Left ventricle myocardium superior (tissue), 1 donor: ENCODE measurements around the gene LDLRAD4. TPM values are rescaled to one million over a fixed set of nuclear protein-coding genes. Genes with fewer than 3 reads are reported as not detected.
A peak's percentile ranks its signal among the peaks of the same experiment; 100 is the strongest.
"Not testable (repeated sequence)": the region's sequence is repeated elsewhere in the genome, so short reads cannot be mapped to it uniquely, and the experiment has no call there.

Source experiments
- ATAC-seq: fragments of 200-7000 bp; cut with Tn5 transposase; one replicate; pipeline ENCODE4 v1.9.1; 2020; ENCODE audit warnings: mild to moderate bottlenecking, moderate library complexity
- DNase-seq: peaks from one replicate; pipeline ENCODE4 v3.0.0-alpha.2; 2020
- intact Hi-C: fragments of 100-400 bp; cut with micrococcal nuclease; formaldehyde crosslinking; loops from one replicate; pipeline ENCODE4 v1.11.0; 2022
- total RNA-seq: library from RNA; stranded (reverse); fragmentation: NEBNext Ultra II Directional; extraction: Animal tissue kit (Norgen Biotek cat#: 25700); gene quantifications from one replicate; pipeline ENCODE4 v1.2.1, GENCODE V29; 2021
- donor health status: DM: no; HTN: yes; CAD: no; lungs with severe emphysema.

The LDLRAD4 gene
- total RNA-seq, 1 donor from 2014 or later, result 26.0 TPM

GRCh38 chr18:13587937-13588336 lies 369.4 kb downstream of the LDLRAD4 start:
- no peak for ATAC-seq
- intact Hi-C loops, result no loop called here
- DNase-seq, result no peak

- DNase-seq, result no peak
- ATAC-seq, result no peak
- intact Hi-C loops, result no loop called here
Observed at GRCh38 chr18:13589316-13589715, 370.8 kb downstream of the LDLRAD4 start.

GRCh38 chr18:13589943-13590342 lies 371.4 kb downstream of the LDLRAD4 start:
- intact Hi-C loops, result no loop called here
- ATAC-seq (no peak), DNase-seq (no peak)

GRCh38 chr18:13592246-13592645 lies 373.7 kb downstream of the LDLRAD4 start:
- DNase-seq, result no peak
- no peak for ATAC-seq
- intact Hi-C loops, result no loop called here

GRCh38 chr18:13594551-13594950 lies 376.0 kb downstream of the LDLRAD4 start:
- intact Hi-C loops, result no loop called here
- DNase-seq, result no peak
- no peak for ATAC-seq

GRCh38 chr18:13597068-13597467 lies 378.5 kb downstream of the LDLRAD4 start:
- ATAC-seq, result no peak
- DNase-seq, result no peak
- intact Hi-C loops, result no loop called here

- intact Hi-C loops, result no loop called here
- peak; percentile 50 for ATAC-seq
- DNase-seq, result no peak
Observed at GRCh38 chr18:13598591-13598990, 380.0 kb downstream of the LDLRAD4 start.

- DNase-seq (no peak), ATAC-seq (no peak)
- intact Hi-C loops, result no loop called here
Observed at GRCh38 chr18:13599031-13599430, 380.5 kb downstream of the LDLRAD4 start.

GRCh38 chr18:13603304-13604019 lies 384.9 kb downstream of the LDLRAD4 start:
- intact Hi-C loops, result no loop called here
- no peak for ATAC-seq
- DNase-seq, result no peak

GRCh38 chr18:13604786-13605185 lies 386.2 kb downstream of the LDLRAD4 start:
- peak; percentile 61 for ATAC-seq
- intact Hi-C loops, result no loop called here
- no peak for DNase-seq

GRCh38 chr18:13605477-13605876 lies 386.9 kb downstream of the LDLRAD4 start:
- intact Hi-C loops, result no loop called here
- DNase-seq (no peak), ATAC-seq (no peak)

- ATAC-seq (no peak), DNase-seq (no peak)
- intact Hi-C loops, result no loop called here
Observed at GRCh38 chr18:13605901-13606300, 387.3 kb downstream of the LDLRAD4 start.

- ATAC-seq (no peak), DNase-seq (no peak)
- intact Hi-C loops, result no loop called here
Observed at GRCh38 chr18:13606604-13607254, 388.2 kb downstream of the LDLRAD4 start.

- ATAC-seq, intact Hi-C loops, DNase-seq: not testable (repeated sequence)
Observed at GRCh38 chr18:13608024-13608562, 389.5 kb downstream of the LDLRAD4 start.

GRCh38 chr18:13608791-13609532 lies 390.4 kb downstream of the LDLRAD4 start:
- ATAC-seq (no peak), DNase-seq (no peak)
- intact Hi-C loops, result no loop called here

- ATAC-seq (no peak), DNase-seq (no peak)
- intact Hi-C loops, result loop anchor here (10.0 kb wide), 1 partner anchor 56 kb away; no protein-coding TSS in a partner anchor
Observed at GRCh38 chr18:13610555-13611141, 392.1 kb downstream of the LDLRAD4 start.

- intact Hi-C loops, result loop anchor here (10.0 kb wide), 1 partner anchor 56 kb away; no protein-coding TSS in a partner anchor
- ATAC-seq, result peak; percentile 78
- peak; percentile 75 for DNase-seq
Observed at GRCh38 chr18:13611142-13611600, 392.6 kb downstream of the LDLRAD4 start.

- ATAC-seq, result peak; percentile 84
- intact Hi-C loops, result loop anchor here (10.0 kb wide), 1 partner anchor 57 kb away; no protein-coding TSS in a partner anchor
Observed at GRCh38 chr18:13611601-13612195, 393.1 kb downstream of the LDLRAD4 start.

More at GRCh38 chr18:13611601-13612195, 393.1 kb downstream of the LDLRAD4 start:
- peak; percentile 83 for DNase-seq
